ENCODE measurements around the gene CRY2. TPM values are rescaled to one million over a fixed set of nuclear protein-coding genes. Genes with fewer than 3 reads are reported as not detected.

Gene CRY2
- total RNA-seq, 2 donors from 2014 or later, result 19.8 to 20.1 TPM

DNA sequence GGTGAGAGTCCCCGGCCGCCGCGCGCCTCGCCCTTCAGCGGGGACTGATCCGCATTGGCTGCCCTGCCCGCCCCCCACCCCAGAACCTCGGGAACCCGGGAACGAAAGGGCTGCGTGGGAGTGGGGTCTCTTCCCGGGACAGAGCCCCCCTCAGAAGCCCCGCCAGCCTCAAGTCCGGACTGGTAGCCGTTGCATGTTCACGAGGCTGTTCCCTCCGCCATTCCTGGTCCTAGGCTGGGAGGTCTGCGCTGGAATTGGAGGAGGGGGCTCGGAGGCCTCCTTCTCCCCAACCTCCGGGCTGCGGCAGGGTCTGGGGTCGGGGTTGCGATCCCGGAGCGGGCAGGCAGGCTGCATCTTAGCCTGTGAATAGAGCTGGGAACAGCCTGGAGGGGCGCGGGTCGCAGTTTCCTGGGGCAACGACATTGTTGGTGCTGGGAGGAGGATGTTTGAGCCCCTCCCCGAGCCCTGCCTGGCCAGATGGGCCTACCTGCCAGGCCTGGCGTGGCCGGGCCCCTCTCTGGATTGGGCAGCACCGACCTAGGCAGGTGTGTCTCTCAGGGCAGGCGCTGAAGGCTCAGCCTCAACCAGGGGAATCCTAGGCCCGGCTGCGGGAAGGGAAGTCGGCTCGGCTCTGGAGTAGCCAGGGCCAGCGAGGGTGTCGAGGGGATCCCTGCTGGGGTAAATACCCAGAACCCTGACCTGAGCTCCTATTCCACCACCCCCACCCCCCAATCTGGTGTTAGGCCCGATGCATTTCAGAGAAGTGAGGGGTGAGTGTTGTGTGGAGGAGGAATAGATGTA is 38.8 kb downstream of the CRY2 start:
- DNase-seq, result peak; percentile 84
- Histone ChIP-seq H3K9me3 (ENCODE audit: control insufficient read depth, low read length) (no peaks in the 10 kb centered on the region), H3K27ac (ENCODE audit: low read depth, low read length) (no peak overlapping the region), H3K4me1 (ENCODE audit: control insufficient read depth, insufficient read depth, low read length) (no peaks in the 10 kb centered on the region), H3K27me3 (ENCODE audit: control insufficient read depth, insufficient read depth, low read length, poor library complexity, severe bottlenecking) (peaks cover 15% of the 10 kb centered on the region), H3K4me3 (ENCODE audit: low read length) (peak overlapping the region; percentile 68), H3K36me3 (ENCODE audit: control insufficient read depth, insufficient read depth, low read length) (peaks cover 5% of the 10 kb centered on the region), H3K9ac (ENCODE audit: extremely low read depth, low read length, poor library complexity, severe bottlenecking) (no peak overlapping the region)
- no peak overlapping the region for H3K27ac Mint-ChIP-seq
- peak overlapping the region; percentile 56 for H3K4me3 Mint-ChIP-seq
- 9 to 15% methylated on average over 6 to 40 of the region's 43 CpGs for WGBS, 2 experiments (ENCODE audit: insufficient coverage in 1 of 2, insufficient read length in 1 of 2)
- peaks cover 2% of the 10 kb centered on the region for H3K4me1 Mint-ChIP-seq
- no peaks in the 10 kb centered on the region for H3K9me3 Mint-ChIP-seq
- H3K36me3 Mint-ChIP-seq (ENCODE audit: low read depth), result no peaks in the 10 kb centered on the region
- TF ChIP-seq, protein P1, sequence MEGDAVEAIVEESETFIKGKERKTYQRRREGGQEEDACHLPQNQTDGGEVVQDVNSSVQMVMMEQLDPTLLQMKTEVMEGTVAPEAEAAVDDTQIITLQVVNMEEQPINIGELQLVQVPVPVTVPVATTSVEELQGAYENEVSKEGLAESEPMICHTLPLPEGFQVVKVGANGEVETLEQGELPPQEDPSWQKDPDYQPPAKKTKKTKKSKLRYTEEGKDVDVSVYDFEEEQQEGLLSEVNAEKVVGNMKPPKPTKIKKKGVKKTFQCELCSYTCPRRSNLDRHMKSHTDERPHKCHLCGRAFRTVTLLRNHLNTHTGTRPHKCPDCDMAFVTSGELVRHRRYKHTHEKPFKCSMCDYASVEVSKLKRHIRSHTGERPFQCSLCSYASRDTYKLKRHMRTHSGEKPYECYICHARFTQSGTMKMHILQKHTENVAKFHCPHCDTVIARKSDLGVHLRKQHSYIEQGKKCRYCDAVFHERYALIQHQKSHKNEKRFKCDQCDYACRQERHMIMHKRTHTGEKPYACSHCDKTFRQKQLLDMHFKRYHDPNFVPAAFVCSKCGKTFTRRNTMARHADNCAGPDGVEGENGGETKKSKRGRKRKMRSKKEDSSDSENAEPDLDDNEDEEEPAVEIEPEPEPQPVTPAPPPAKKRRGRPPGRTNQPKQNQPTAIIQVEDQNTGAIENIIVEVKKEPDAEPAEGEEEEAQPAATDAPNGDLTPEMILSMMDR (conservative IDR thresholded peaks at IDR 0.05), result no peak
- H3K27me3 Mint-ChIP-seq (ENCODE audit: insufficient read depth), result peaks cover 15% of the 10 kb centered on the region

DNA sequence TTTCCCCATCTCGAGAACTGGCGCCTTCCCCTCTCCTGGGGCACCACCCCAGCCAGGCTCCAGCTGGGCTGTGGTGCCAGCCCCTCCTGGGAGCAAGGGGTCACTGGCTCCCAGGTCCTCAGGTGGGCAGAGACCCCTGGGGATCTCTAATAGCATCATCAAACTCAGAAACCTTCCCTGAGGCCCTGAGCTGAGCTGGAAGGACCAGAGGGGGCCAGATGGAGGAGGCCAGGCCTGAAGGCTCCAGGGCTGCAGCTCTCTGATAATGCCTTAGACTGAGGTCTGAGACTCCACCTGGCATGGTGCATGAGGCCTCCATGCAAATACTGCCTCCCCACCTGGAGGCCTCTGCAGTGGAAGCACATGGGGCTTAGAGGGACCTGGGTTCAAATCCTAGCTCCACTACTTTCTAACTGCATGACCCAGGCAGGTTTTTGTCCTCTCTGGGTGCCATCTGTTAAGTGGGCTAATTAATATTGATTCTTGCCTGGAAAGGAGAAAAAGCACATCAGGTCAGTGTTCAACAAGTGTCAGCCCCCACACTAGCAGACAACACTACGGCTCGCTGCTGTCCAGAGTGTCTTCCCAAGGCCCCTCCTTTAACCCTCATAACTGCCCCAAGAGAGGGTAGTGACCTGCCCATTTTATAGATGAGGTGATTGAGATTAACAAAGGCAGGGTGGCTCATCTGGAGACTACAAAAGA is 39.7 kb downstream of the CRY2 start:
- Mint-ChIP-seq H3K36me3 (ENCODE audit: low read depth) (no peaks in the 10 kb centered on the region), H3K4me3 (peak overlapping the region; percentile 56), H3K27ac (no peak overlapping the region), H3K9me3 (no peaks in the 10 kb centered on the region), H3K27me3 (ENCODE audit: insufficient read depth) (peaks cover 15% of the 10 kb centered on the region), H3K4me1 (peaks cover 2% of the 10 kb centered on the region)
- H3K9ac ChIP-seq (ENCODE audit: extremely low read depth, low read length, poor library complexity, severe bottlenecking), result no peak overlapping the region
- DNase-seq, result no peak
- H3K36me3 ChIP-seq (ENCODE audit: control insufficient read depth, insufficient read depth, low read length), result peaks cover 1% of the 10 kb centered on the region
- H3K4me3 ChIP-seq (ENCODE audit: low read length), result no peak overlapping the region
- H3K27me3 ChIP-seq (ENCODE audit: control insufficient read depth, insufficient read depth, low read length, poor library complexity, severe bottlenecking), result peaks cover 15% of the 10 kb centered on the region
- no peaks in the 10 kb centered on the region for H3K4me1 ChIP-seq (ENCODE audit: control insufficient read depth, insufficient read depth, low read length)
- no peaks in the 10 kb centered on the region for H3K9me3 ChIP-seq (ENCODE audit: control insufficient read depth, low read length)
- TF ChIP-seq, protein P1 (conservative IDR thresholded peaks at IDR 0.05), result no peak
- 87 to 100% methylated on average over 2 to 4 of the region's 4 CpGs for WGBS, 2 experiments (ENCODE audit: insufficient coverage in 1 of 2, insufficient read length in 1 of 2)
- H3K27ac ChIP-seq (ENCODE audit: low read depth, low read length), result no peak overlapping the region

DNA sequence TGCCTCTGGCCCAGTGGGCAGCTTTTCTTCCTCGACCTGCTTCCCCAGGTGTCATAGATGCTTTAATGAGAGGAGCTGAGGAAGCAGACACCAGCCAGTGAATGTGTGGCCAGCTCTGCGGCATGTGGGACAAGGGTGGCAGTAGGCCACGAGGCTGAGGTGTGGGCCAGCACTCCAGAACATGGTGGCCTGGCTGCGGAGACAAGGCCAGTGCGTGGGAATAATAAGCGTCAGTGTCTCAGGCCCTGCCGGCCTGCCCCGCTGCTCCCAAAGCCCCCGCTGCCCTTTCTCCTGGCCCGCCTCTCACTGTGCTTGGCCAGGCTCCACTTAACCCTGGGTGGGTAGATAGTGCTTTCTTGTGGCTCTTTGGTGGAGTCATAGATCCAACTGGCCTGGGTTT is 40.3 kb downstream of the CRY2 start:
- no peak for DNase-seq
- Mint-ChIP-seq H3K36me3 (ENCODE audit: low read depth) (no peaks in the 10 kb centered on the region), H3K4me1 (peaks cover 2% of the 10 kb centered on the region), H3K4me3 (no peak overlapping the region), H3K27me3 (ENCODE audit: insufficient read depth) (peaks cover 15% of the 10 kb centered on the region), H3K9me3 (no peaks in the 10 kb centered on the region), H3K27ac (no peak overlapping the region)
- H3K9me3 ChIP-seq (ENCODE audit: control insufficient read depth, low read length), result no peaks in the 10 kb centered on the region
- H3K27me3 ChIP-seq (ENCODE audit: control insufficient read depth, insufficient read depth, low read length, poor library complexity, severe bottlenecking), result peaks cover 15% of the 10 kb centered on the region
- TF ChIP-seq, protein P1 (conservative IDR thresholded peaks at IDR 0.05), result no peak
- H3K36me3 ChIP-seq (ENCODE audit: control insufficient read depth, insufficient read depth, low read length), result no peaks in the 10 kb centered on the region
- H3K27ac ChIP-seq (ENCODE audit: low read depth, low read length), result no peak overlapping the region
- H3K9ac ChIP-seq (ENCODE audit: extremely low read depth, low read length, poor library complexity, severe bottlenecking), result no peak overlapping the region
- H3K4me3 ChIP-seq (ENCODE audit: low read length), result no peak overlapping the region
- 90 to 100% methylated on average over 2 to 10 of the region's 10 CpGs for WGBS, 2 experiments (ENCODE audit: insufficient coverage in 1 of 2, insufficient read length in 1 of 2)
- no peaks in the 10 kb centered on the region for H3K4me1 ChIP-seq (ENCODE audit: control insufficient read depth, insufficient read depth, low read length)
